ENCODE results near the gene FHL5. TPM values are rescaled to one million over a fixed set of nuclear protein-coding genes. Genes with fewer than 3 reads are reported as not detected.

The FHL5 gene
- total and polyA plus RNA-seq, 2 donors (not counting 3 experiments of a cell fraction or from before 2014, with no cell fraction given), result not detected

DNA sequence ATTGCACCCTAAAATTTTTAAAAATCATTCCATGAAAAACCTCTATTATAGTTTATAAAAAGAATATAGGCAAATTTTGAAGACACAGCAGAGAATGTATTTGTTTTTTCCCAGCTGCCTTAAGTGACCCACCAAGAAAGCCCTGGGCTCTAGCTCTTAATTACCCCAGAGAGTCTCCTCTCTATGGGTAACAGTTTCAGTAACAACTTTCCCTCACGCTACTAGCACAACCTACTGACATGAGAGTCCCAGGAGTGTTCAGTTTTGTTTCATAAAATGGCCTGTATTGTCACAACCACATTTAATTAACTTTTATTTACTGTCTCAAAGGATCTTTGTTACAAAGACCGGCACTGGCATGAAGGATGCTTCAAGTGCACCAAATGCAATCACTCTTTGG, 41.5 kb downstream of the FHL5 start:
- no peaks in the 10 kb centered on the region for H3K4me1 ChIP-seq (ENCODE audit: control insufficient read depth, extremely low read depth, insufficient read depth, low read length)
- dilution Hi-C loops (cut with MboI; ENCODE audit: extremely low pct_ligation_motif_present, low sequenced_read_pairs) (no loop called here), intact Hi-C loops (cut with micrococcal nuclease) (no loop called here)
- H3K79me2 ChIP-seq (ENCODE audit: control insufficient read depth, insufficient read depth, low read length), result no peaks in the 10 kb centered on the region
- H3K27ac ChIP-seq (ENCODE audit: insufficient read depth, low read depth, low read length), result no peak overlapping the region
- no peaks in the 10 kb centered on the region for H3K36me3 ChIP-seq (ENCODE audit: control insufficient read depth in 2 of 2, extremely low read depth in 1 of 2, insufficient read depth in 2 of 2, low read length in 2 of 2)
- ChIA-PET POLR2A (no interaction called here), CTCF (no interaction called here)
- BruUV-seq (replicated peaks), result no TSS peak
- no peak overlapping the region for H3K9ac ChIP-seq (replicated peaks; ENCODE audit: extremely low read depth, insufficient read depth, low read length)
- no peak overlapping the region for H3K4me2 ChIP-seq (ENCODE audit: insufficient read depth, low read length)
- no peak for DNase-seq (ENCODE audit: low read depth, low spot score)
- no peak overlapping the region for H3K4me3 ChIP-seq (replicated peaks in 1 of 3; ENCODE audit: insufficient read depth in 1 of 3, low read depth in 1 of 3, low read length in 3 of 3)
- H3K9me1 ChIP-seq (replicated peaks; ENCODE audit: control insufficient read depth, extremely low read depth, insufficient read depth, low read length), result no peaks in the 10 kb centered on the region
- H3K9me3 ChIP-seq (replicated peaks; ENCODE audit: control insufficient read depth, insufficient read depth, low read length), result no peaks in the 10 kb centered on the region
- TF ChIP-seq, protein P1, sequence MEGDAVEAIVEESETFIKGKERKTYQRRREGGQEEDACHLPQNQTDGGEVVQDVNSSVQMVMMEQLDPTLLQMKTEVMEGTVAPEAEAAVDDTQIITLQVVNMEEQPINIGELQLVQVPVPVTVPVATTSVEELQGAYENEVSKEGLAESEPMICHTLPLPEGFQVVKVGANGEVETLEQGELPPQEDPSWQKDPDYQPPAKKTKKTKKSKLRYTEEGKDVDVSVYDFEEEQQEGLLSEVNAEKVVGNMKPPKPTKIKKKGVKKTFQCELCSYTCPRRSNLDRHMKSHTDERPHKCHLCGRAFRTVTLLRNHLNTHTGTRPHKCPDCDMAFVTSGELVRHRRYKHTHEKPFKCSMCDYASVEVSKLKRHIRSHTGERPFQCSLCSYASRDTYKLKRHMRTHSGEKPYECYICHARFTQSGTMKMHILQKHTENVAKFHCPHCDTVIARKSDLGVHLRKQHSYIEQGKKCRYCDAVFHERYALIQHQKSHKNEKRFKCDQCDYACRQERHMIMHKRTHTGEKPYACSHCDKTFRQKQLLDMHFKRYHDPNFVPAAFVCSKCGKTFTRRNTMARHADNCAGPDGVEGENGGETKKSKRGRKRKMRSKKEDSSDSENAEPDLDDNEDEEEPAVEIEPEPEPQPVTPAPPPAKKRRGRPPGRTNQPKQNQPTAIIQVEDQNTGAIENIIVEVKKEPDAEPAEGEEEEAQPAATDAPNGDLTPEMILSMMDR (IDR thresholded peaks at IDR 0.05; ENCODE audit: extremely low read depth in 1 of 2, insufficient read depth in 1 of 2, low read depth in 1 of 2, low read length in 2 of 2), result no peak
- no peak for TF ChIP-seq MAX (IDR thresholded peaks at IDR 0.05; ENCODE audit: insufficient read depth, insufficient read length)
- TF ChIP-seq JUN (IDR thresholded peaks at IDR 0.05; ENCODE audit: borderline replicate concordance, insufficient read depth, insufficient read length, low read depth), result no peak
- TF ChIP-seq POLR2A (IDR thresholded peaks at IDR 0.05; ENCODE audit: low read depth, low read length), result no peak
- no peak for TF ChIP-seq EZH2 (IDR thresholded peaks at IDR 0.05; ENCODE audit: borderline replicate concordance, low read depth, low read length, severe bottlenecking)
- FAIRE-seq, result no peak
- H3K27me3 ChIP-seq (ENCODE audit: control insufficient read depth in 2 of 2, insufficient read depth in 2 of 2, low read length in 2 of 2), result no peaks in the 10 kb centered on the region
- no peaks in the 10 kb centered on the region for H4K20me1 ChIP-seq (replicated peaks; ENCODE audit: control insufficient read depth, extremely low read depth, insufficient read depth, low read length)
- no peak overlapping the region for H2AFZ ChIP-seq (ENCODE audit: low read depth, low read length)

GRCh38 chr6:96608074-96608473, 45.1 kb downstream of the FHL5 start:
- no peak for FAIRE-seq
- no peak overlapping the region for H3K27ac ChIP-seq (ENCODE audit: insufficient read depth, low read depth, low read length)
- dilution Hi-C loops (cut with MboI; ENCODE audit: extremely low pct_ligation_motif_present, low sequenced_read_pairs), result no loop called here

More at GRCh38 chr6:96608074-96608473, 45.1 kb downstream of the FHL5 start:
- no peak overlapping the region for H3K9ac ChIP-seq (replicated peaks; ENCODE audit: extremely low read depth, insufficient read depth, low read length)
- H3K4me2 ChIP-seq (ENCODE audit: insufficient read depth, low read length), result no peak overlapping the region
- BruUV-seq (replicated peaks), result no TSS peak
- DNase-seq (ENCODE audit: low read depth, low spot score), result no peak
- no peak overlapping the region for H2AFZ ChIP-seq (ENCODE audit: low read depth, low read length)
- no peaks in the 10 kb centered on the region for H3K79me2 ChIP-seq (ENCODE audit: control insufficient read depth, insufficient read depth, low read length)
- ChIA-PET POLR2A (no interaction called here), CTCF (interaction anchor here (1.6 kb wide), 1 partner anchor 20 kb away, joined by 3 read pairs; no protein-coding TSS in a partner anchor)
- no peaks in the 10 kb centered on the region for H4K20me1 ChIP-seq (replicated peaks; ENCODE audit: control insufficient read depth, extremely low read depth, insufficient read depth, low read length)
- no peak for TF ChIP-seq MAX (IDR thresholded peaks at IDR 0.05; ENCODE audit: insufficient read depth, insufficient read length)
- TF ChIP-seq, protein P1 (IDR thresholded peaks at IDR 0.05; ENCODE audit: extremely low read depth in 1 of 2, insufficient read depth in 1 of 2, low read depth in 1 of 2, low read length in 2 of 2), result no peak
- no peak for TF ChIP-seq MYC (IDR thresholded peaks at IDR 0.05; ENCODE audit: low read depth, low read length)
- no peak for TF ChIP-seq POLR2AphosphoS5 (IDR thresholded peaks at IDR 0.05; ENCODE audit: insufficient read depth, low read depth, low read length)
- TF ChIP-seq FOS (IDR thresholded peaks at IDR 0.05; ENCODE audit: borderline replicate concordance, insufficient read depth, low read length), result no peak
- TF ChIP-seq JUN (IDR thresholded peaks at IDR 0.05; ENCODE audit: borderline replicate concordance, insufficient read depth, insufficient read length, low read depth), result no peak
- no peak for TF ChIP-seq POLR2A (IDR thresholded peaks at IDR 0.05; ENCODE audit: low read depth, low read length)
- no peak for TF ChIP-seq GATA2 (IDR thresholded peaks at IDR 0.05; ENCODE audit: insufficient read depth, insufficient read length, low read depth, low read length)
- TF ChIP-seq EZH2 (IDR thresholded peaks at IDR 0.05; ENCODE audit: borderline replicate concordance, low read depth, low read length, severe bottlenecking), result no peak
- intact Hi-C loops (cut with micrococcal nuclease), result no loop called here
- no peak overlapping the region for H3K4me3 ChIP-seq (replicated peaks in 1 of 3; ENCODE audit: insufficient read depth in 1 of 3, low read depth in 1 of 3, low read length in 3 of 3)
- no peaks in the 10 kb centered on the region for H3K9me1 ChIP-seq (replicated peaks; ENCODE audit: control insufficient read depth, extremely low read depth, insufficient read depth, low read length)
- H3K27me3 ChIP-seq (ENCODE audit: control insufficient read depth in 2 of 2, insufficient read depth in 2 of 2, low read length in 2 of 2), result no peaks in the 10 kb centered on the region
- H3K9me3 ChIP-seq (replicated peaks; ENCODE audit: control insufficient read depth, insufficient read depth, low read length), result no peaks in the 10 kb centered on the region
- no peaks in the 10 kb centered on the region for H3K36me3 ChIP-seq (ENCODE audit: control insufficient read depth in 2 of 2, extremely low read depth in 1 of 2, insufficient read depth in 2 of 2, low read length in 2 of 2)
- H3K4me1 ChIP-seq (ENCODE audit: control insufficient read depth, extremely low read depth, insufficient read depth, low read length), result no peaks in the 10 kb centered on the region
